Dendritic cell treated with granulocyte-macrophage colony-stimulating factor and Interleukin-4, amounts not matched to agents 40 ng/mL and 50 ng/mL, for 4 days (primary cell): ENCODE measurements around the gene HES6.
"Not testable (repeated sequence)": the region's sequence is repeated elsewhere in the genome, so short reads cannot be mapped to it uniquely, and the experiment has no call there.

Experiments
- H3K27ac Mint-ChIP-seq: one replicate; pipeline ENCODE4 v1.8.0; 2022; ENCODE audit warnings: mild to moderate bottlenecking, mixed read lengths
- H3K27me3 Mint-ChIP-seq: one replicate; pipeline ENCODE4 v1.8.0; 2022; ENCODE audit warnings: mild to moderate bottlenecking, mixed read lengths
- H3K36me3 Mint-ChIP-seq: one replicate; pipeline ENCODE4 v1.8.0; 2022; ENCODE audit warnings: low read depth, mixed read lengths
- H3K4me1 Mint-ChIP-seq: one replicate; pipeline ENCODE4 v1.8.0; 2022; ENCODE audit warnings: low read depth, mixed read lengths
- H3K4me3 Mint-ChIP-seq: one replicate; pipeline ENCODE4 v1.8.0; 2022; ENCODE audit warnings: mild to moderate bottlenecking, moderate library complexity, mixed read lengths
- H3K9me3 Mint-ChIP-seq: one replicate; pipeline ENCODE4 v1.8.0; 2022; ENCODE audit warnings: mixed read lengths
- intact Hi-C: fragments of 100-400 bp; cut with micrococcal nuclease; formaldehyde crosslinking; loops from one replicate; pipeline ENCODE4 v1.15.0; 2022

The HES6 gene

GRCh38 chr2:238280083-238280825 lies 40.4 kb upstream of the HES6 start:
- intact Hi-C loops = no loop called here
- no peaks in the 10 kb centered on the region for H3K27me3 Mint-ChIP-seq
- H3K27ac Mint-ChIP-seq = no peak overlapping the region
- H3K4me1 Mint-ChIP-seq = peaks cover 43% of the 10 kb centered on the region
- H3K9me3 Mint-ChIP-seq = no peaks in the 10 kb centered on the region
- peaks cover 30% of the 10 kb centered on the region for H3K36me3 Mint-ChIP-seq
- no peak overlapping the region for H3K4me3 Mint-ChIP-seq

- no peak overlapping the region for H3K4me3 Mint-ChIP-seq
- H3K27me3 Mint-ChIP-seq = no peaks in the 10 kb centered on the region
- peaks cover 40% of the 10 kb centered on the region for H3K36me3 Mint-ChIP-seq
- H3K4me1 Mint-ChIP-seq = peaks cover 37% of the 10 kb centered on the region
- no peak overlapping the region for H3K27ac Mint-ChIP-seq
- intact Hi-C loops = no loop called here
- H3K9me3 Mint-ChIP-seq = no peaks in the 10 kb centered on the region
Measured at GRCh38 chr2:238279324-238279682, 39.5 kb upstream of the HES6 start.

DNA sequence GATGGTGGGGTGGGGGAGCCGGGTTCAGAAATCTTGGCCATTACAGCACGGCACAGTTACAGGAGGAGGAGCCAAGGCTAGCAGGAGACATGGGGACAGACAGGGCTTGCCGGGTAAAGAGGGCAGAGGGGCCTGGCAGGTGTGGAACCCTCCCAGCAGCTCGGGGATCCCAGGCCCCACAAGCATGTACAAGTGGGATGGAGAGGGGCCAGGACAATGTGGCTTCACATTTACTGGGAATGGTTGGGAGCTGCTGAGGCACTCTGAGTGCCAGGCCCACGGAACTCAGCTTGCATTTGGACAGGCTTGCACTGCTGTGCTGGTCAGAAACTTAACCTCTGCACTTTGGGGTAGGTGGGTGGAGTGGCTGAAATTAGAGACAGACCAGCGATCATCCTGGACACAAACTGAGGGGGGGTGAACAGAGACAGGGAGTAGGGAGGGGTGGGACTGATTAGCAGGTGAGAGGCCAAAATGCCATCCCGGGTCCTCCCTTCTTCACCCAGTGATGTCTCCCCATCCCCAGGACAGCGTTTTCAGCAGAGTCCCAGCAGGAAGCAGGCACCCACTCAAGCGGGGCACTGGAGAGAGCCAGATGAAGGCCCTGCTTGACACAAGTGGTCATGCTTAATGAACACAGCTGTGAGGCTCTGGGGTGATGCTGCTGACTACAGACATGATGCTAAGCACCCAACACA lies 38.9 kb upstream of the HES6 start:
- H3K4me1 Mint-ChIP-seq = peaks cover 31% of the 10 kb centered on the region
- H3K4me3 Mint-ChIP-seq = no peak overlapping the region
- no peak overlapping the region for H3K27ac Mint-ChIP-seq
- no peaks in the 10 kb centered on the region for H3K27me3 Mint-ChIP-seq
- H3K36me3 Mint-ChIP-seq = peaks cover 45% of the 10 kb centered on the region
- no peaks in the 10 kb centered on the region for H3K9me3 Mint-ChIP-seq
- intact Hi-C loops = no loop called here

DNA sequence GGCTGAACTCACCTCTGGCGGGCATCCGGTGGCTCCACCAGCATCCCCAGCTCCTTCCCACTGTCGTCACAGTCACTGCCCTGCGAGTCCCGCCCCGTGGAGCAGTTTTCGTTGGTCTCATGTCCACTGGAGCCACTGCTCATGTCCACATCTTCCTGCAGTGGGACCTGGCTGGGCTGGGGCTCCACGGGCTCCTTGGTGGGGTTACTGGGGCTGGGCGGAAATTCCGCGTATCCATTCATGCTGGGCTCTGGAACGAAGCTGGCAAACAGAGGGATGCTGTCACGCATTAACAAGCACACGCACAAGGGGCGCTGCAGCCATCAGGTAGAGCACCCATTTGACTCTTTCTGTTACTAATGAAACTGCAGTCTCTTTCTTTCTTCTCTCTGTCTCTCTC lies 37.9 kb upstream of the HES6 start:
- intact Hi-C loops = no loop called here
- no peak overlapping the region for H3K27ac Mint-ChIP-seq
- peaks cover 29% of the 10 kb centered on the region for H3K4me1 Mint-ChIP-seq
- H3K4me3 Mint-ChIP-seq = no peak overlapping the region
- H3K9me3 Mint-ChIP-seq = no peaks in the 10 kb centered on the region
- H3K36me3 Mint-ChIP-seq = peaks cover 54% of the 10 kb centered on the region
- no peaks in the 10 kb centered on the region for H3K27me3 Mint-ChIP-seq

DNA sequence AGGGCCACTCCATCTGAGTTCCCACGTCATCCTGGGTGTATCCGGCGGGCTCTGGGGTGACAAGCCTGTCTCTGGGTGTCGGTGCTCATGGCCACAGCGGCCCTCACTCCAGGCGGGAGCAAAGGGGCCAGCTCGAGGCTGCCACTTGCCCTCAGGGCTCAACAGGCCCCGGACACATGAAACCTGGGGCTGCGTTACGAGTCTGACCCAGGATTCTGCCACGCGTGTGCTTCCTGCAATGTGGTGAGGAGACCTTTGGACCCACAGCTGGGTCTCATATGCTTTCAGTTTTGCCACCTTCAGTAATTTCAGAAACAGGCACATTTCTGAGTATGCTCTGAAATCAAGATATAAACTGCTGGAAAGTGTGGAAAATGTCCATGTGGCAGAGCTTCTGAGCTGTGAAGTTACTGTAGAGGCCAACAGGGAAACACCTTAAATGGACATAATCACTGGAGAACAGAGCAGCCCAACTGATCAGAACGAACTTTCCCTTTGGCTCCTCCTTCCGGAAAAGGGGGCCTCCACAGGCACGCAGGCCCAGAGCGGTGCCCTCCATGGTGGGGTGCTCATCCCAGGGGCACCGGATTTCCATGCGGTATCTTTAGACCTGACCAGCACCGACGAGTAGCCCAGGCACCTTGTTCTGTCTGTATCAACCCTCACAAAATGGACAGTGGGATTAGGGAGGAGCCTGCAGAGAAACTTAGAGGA lies 34.5 kb upstream of the HES6 start:
- H3K27ac Mint-ChIP-seq = peak overlapping the region; percentile 85
- peaks cover 15% of the 10 kb centered on the region for H3K4me1 Mint-ChIP-seq
- intact Hi-C loops = no loop called here
- no peak overlapping the region for H3K4me3 Mint-ChIP-seq
- H3K27me3 Mint-ChIP-seq = no peaks in the 10 kb centered on the region
- no peaks in the 10 kb centered on the region for H3K9me3 Mint-ChIP-seq
- peaks cover 88% of the 10 kb centered on the region for H3K36me3 Mint-ChIP-seq

DNA sequence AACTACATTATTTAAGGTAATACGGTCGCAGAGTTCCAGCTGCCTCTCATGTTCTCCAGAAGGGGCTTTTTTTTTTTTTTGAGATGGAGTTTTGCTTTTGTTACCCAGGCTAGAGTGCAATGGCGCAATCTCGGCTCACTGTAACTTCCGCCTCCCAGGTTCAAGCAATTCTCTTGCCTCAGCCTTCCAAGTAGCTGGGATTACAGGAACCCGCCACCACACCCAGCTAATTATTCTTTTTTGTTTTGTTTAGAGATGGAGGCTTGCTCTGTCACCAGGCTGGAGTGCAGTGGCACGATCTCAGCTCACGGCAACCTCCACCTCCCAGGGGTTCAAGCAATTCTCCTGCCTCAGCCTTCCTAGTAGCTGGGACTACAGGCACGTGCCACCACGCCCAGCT lies 33.6 kb upstream of the HES6 start:
- H3K4me1 Mint-ChIP-seq = peaks cover 15% of the 10 kb centered on the region
- H3K27me3 Mint-ChIP-seq, intact Hi-C loops, H3K9me3 Mint-ChIP-seq: not testable (repeated sequence)
- peak overlapping the region; percentile 85 for H3K27ac Mint-ChIP-seq
- H3K4me3 Mint-ChIP-seq = peak overlapping the region; percentile 22
- H3K36me3 Mint-ChIP-seq = peaks cover 93% of the 10 kb centered on the region

DNA sequence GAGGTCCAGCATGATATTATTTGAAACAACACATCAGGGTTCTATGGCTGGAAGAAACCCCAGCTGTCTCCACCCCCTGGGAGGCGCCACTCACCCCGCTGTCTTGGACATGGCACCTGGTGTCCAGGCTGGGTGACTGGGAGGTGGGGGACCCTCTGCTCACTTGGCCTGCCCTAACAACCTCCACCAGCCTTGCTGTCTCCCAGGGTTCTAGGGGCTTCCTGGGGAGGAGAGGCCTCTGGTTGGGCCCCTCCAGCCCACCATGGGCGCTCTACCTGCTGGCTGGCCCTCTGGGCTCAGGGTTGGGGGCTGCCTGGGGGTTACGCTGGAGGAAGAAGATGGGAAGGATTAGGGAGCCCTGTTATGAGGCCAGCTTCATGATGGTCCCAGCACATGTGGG lies 32.3 kb upstream of the HES6 start:
- intact Hi-C loops = no loop called here
- Mint-ChIP-seq H3K27ac (peak overlapping the region; percentile 85), H3K9me3 (no peaks in the 10 kb centered on the region), H3K36me3 (peaks cover 94% of the 10 kb centered on the region), H3K4me3 (no peak overlapping the region), H3K4me1 (peaks cover 15% of the 10 kb centered on the region), H3K27me3 (no peaks in the 10 kb centered on the region)

DNA sequence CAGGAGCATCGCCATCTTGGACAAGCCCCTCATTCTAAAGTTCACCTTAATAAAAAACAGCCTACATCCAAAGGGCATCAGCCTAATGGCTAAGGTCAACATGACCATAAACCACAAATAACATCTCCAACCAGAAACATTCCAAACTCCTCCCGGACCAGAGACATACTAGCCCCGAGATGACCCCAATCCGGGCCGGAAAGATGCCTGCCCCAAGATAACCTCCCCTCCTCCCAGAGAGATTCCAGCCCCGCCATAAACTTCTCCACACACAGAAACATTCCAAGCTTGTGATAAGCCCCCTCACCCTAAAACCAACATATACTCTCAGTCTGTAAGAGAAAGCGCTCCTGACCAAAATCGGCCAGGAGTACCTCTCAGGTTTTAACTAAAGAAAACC lies 31.8 kb upstream of the HES6 start:
- peak overlapping the region; percentile 85 for H3K27ac Mint-ChIP-seq
- H3K4me3 Mint-ChIP-seq, H3K27me3 Mint-ChIP-seq, H3K9me3 Mint-ChIP-seq, intact Hi-C loops: not testable (repeated sequence)
- H3K4me1 Mint-ChIP-seq = peaks cover 15% of the 10 kb centered on the region
- peaks cover 94% of the 10 kb centered on the region for H3K36me3 Mint-ChIP-seq

DNA sequence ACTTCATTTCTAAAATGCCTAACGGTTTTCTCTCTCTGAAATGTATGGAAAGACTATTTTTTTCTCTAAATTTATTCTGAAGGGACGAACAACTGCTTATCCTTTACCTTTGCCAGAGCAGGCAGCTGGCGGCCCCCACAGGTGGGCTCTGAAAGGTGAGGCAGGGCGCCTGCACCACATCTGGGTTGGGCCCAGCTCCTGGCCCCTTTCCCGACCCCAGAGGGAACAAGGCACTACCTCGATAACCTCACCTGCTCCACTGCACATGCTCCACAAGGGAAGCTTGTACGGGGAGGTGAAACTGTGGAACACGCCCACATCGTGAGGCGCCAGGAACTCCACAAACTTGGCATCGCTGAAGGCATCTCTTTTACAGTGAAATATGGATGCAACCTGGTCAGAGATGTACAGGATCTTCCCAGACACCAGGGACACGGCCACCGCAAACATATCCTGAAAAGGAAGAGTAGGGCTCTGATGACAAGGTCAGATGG lies 31.3 kb upstream of the HES6 start:
- no peaks in the 10 kb centered on the region for H3K27me3 Mint-ChIP-seq
- intact Hi-C loops = no loop called here
- H3K27ac Mint-ChIP-seq = no peak overlapping the region
- H3K4me1 Mint-ChIP-seq = peaks cover 15% of the 10 kb centered on the region
- peaks cover 94% of the 10 kb centered on the region for H3K36me3 Mint-ChIP-seq
- H3K9me3 Mint-ChIP-seq = no peaks in the 10 kb centered on the region
- no peak overlapping the region for H3K4me3 Mint-ChIP-seq

- intact Hi-C loops = no loop called here
- Mint-ChIP-seq H3K4me3 (no peak overlapping the region), H3K27me3 (no peaks in the 10 kb centered on the region), H3K9me3 (no peaks in the 10 kb centered on the region), H3K36me3 (peaks cover 96% of the 10 kb centered on the region), H3K27ac (no peak overlapping the region), H3K4me1 (peaks cover 15% of the 10 kb centered on the region)
Measured at GRCh38 chr2:238270606-238271005, 30.8 kb upstream of the HES6 start.

DNA sequence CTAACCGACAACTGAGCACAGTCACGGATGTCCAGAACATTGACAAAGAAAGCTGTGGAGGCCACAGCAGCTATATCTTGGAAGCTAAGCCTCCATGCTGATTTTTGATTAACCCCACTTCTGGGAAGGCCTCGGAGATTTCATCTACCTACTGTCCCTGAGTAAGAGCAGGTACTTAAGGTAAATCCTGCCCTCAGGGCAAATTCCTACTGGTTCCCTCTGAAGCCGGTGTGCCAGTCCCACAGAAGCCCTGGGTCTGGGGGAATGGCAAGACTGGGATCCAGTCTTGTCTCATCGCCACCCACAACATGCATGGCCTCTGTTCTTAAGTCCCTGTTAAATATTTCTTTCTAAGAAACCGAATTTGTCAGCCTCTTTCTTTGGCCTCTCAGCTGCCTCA lies 29.9 kb upstream of the HES6 start:
- Mint-ChIP-seq H3K36me3 (peaks cover 92% of the 10 kb centered on the region), H3K9me3 (no peaks in the 10 kb centered on the region), H3K4me1 (peaks cover 15% of the 10 kb centered on the region), H3K27me3 (no peaks in the 10 kb centered on the region), H3K27ac (no peak overlapping the region), H3K4me3 (no peak overlapping the region)
- intact Hi-C loops = no loop called here

GRCh38 chr2:238267884-238268680 lies 28.2 kb upstream of the HES6 start:
- H3K27me3 Mint-ChIP-seq = no peaks in the 10 kb centered on the region
- no peak overlapping the region for H3K4me3 Mint-ChIP-seq
- H3K27ac Mint-ChIP-seq = no peak overlapping the region
- H3K36me3 Mint-ChIP-seq = peaks cover 90% of the 10 kb centered on the region
- peaks cover 24% of the 10 kb centered on the region for H3K4me1 Mint-ChIP-seq
- H3K9me3 Mint-ChIP-seq = no peaks in the 10 kb centered on the region
- intact Hi-C loops = no loop called here

DNA sequence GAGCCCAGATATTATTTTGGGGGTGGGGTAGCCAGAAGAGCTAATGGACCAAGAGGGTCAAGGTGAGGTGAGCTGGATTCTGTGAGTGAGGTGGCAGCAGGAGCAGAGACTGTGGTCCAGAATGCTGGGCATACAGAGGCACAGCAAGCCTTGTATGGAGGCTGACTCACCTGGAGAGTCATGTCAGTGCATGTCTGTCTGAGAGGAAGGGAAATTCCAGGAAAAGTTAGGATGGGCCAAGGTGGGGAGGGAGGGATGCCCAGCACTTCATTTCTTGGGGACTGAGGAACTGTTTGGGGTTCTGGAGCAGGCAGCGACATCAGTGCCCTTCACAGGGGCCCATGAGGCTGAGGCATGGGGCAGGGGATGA lies 27.5 kb upstream of the HES6 start:
- no peak overlapping the region for H3K4me3 Mint-ChIP-seq
- intact Hi-C loops = no loop called here
- no peaks in the 10 kb centered on the region for H3K9me3 Mint-ChIP-seq
- peaks cover 17% of the 10 kb centered on the region for H3K4me1 Mint-ChIP-seq
- H3K27ac Mint-ChIP-seq = no peak overlapping the region
- H3K27me3 Mint-ChIP-seq = no peaks in the 10 kb centered on the region
- H3K36me3 Mint-ChIP-seq = peaks cover 90% of the 10 kb centered on the region

DNA sequence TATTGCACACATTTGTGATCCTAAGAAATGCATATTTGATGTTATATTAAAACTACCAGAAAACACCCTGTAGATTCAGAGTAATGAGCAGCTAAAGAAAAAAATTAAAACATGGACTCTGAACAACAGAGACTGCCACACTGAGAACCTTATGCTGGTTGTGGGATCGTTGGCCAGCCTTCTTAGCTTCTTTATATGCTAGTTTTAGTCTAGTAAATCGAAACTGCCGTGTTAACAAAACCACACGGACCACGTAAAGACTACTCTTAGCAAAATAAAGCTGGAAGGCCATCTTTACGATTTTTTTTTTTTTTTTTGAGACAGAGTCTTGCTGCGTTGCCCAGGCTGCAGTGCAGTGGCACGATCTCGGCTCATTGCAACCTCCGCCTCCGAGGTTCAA lies 25.8 kb upstream of the HES6 start:
- intact Hi-C loops = no loop called here
- peaks cover 90% of the 10 kb centered on the region for H3K36me3 Mint-ChIP-seq
- H3K9me3 Mint-ChIP-seq = no peaks in the 10 kb centered on the region

More for the DNA sequence above, 25.8 kb upstream of the HES6 start:
- H3K4me1 Mint-ChIP-seq = peaks cover 12% of the 10 kb centered on the region
- H3K27me3 Mint-ChIP-seq = no peaks in the 10 kb centered on the region
- no peak overlapping the region for H3K4me3 Mint-ChIP-seq
- no peak overlapping the region for H3K27ac Mint-ChIP-seq
